Measurements from ENCODE around the gene ZBTB44.

DNA sequence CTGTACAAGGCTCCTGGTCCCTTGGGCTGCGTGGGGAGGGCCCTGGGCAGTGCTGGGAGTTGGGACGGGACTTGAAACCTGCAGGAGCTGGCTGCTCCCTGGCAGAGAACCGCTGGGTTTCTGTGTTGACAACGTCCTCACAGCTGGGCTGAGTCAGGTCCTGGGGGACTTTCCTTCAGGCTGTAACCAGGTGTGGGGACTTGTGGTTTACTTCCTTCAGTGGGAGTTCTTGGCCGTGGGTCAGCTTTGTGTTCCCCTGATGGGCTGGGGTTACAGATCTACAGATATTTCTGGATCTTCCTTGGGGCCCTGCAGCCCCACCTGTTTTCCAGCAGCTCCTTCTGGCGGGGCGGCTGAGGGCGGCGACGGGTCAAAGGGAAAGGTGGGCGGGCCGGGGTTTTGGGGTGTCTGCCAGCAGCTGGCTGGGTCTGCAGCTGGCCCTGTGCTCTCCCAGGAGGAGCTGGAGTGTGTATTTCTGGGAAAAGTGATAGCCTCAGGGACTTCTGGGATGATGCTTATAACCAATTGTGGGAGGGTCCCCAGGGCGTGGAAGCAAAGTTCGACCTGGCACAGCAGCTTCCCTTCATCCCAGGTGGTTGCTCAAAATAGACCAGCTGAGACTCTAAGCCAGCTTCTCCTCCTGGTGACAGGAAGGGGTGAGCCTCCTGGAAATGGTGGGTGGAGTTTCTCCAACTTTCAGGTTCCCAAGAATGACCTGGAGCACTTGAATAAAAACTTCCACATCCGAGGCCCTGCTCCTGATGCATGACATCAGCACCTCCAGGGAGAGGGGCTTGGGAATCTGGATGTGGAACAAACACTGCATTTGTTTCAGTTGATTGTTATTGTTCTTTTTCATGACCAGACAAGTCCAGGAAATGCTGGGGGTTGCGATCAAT lies 136.0 kb downstream of the ZBTB44 start:
- TF ChIP-seq SIN3A (IDR thresholded peaks at IDR 0.05; ENCODE audit: borderline replicate concordance, insufficient read depth, low read length) = no peak
- no peak for TF ChIP-seq POLR2AphosphoS5 (IDR thresholded peaks at IDR 0.05; ENCODE audit: low read depth, low read length)

All from PFSK-1 (cell line).